ENCODE results near the gene LRRC26.

LRRC26 gene

DNA sequence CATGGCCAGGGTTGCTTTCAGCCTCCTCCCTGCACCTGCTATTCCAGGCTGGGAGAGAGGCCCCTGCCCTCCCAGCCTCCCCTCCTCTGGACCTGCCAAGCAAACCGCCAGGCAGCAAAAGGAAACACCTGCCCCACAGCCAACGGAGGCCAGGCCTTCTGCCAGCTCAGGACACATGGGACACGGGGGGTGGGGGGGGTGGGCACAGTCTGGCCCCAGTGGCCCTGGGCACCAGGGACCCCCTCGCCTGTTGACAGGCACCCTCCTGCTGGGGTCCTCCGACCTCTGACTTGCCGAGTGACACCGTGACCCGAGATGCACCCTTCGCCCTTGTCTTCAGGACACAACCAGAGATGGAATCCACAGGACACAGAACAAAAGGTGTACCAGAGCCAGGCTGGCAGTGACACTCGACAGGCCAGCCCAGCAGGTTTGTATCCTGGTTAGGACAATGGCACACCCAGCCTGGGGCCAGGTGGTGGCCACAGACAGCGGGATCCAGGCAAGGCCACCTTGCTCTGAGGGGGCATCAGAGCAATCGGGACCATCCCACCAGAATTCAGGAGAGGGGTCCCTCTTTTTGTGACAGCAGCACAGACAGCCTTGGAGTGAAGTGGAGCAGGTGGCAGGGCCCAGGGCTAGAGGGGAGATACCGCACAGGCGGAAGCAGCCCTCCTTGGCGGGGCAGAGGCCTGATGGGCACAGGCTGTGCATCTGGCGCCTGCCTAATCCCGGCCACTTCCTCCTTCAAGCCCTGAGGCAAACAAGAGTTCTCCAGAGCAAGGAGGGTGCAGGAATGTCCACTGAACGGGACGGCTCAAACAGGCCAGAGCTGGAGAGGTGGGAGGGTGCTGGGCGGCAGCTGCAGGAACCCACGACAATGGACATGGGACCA lies 3.3 kb upstream of the LRRC26 start:
- Histone ChIP-seq H3K4me3 (ENCODE audit: low read length) (no peak overlapping the region), H3K9me2 (replicated peaks; ENCODE audit: control insufficient read depth, low read length) (no peaks in the 10 kb centered on the region), H3K27ac (ENCODE audit: low read depth, low read length) (no peak overlapping the region), H4K20me1 (ENCODE audit: control insufficient read depth, insufficient read depth, low read depth, low read length) (peaks cover 5% of the 10 kb centered on the region; the same call in 1 of the 2 replicates), H3K79me2 (ENCODE audit: control insufficient read depth, low read length) (no peaks in the 10 kb centered on the region), H3K9me3 (ENCODE audit: control insufficient read depth, insufficient read depth, low read length) (no peaks in the 10 kb centered on the region), H3K4me1 (ENCODE audit: control insufficient read depth, low read length) (peaks cover 35% of the 10 kb centered on the region), H3K4me2 (ENCODE audit: low read length) (no peak overlapping the region), H3F3A (ENCODE audit: control insufficient read depth, insufficient read depth) (peaks cover 7% of the 10 kb centered on the region), H3K36me3 (ENCODE audit: control insufficient read depth, low read length) (no peaks in the 10 kb centered on the region; the same call in 1 of the 2 replicates), H3K27me3 (ENCODE audit: control insufficient read depth, low read length) (peaks cover 27% of the 10 kb centered on the region)
- TF ChIP-seq EZH2phosphoT487 (IDR thresholded peaks at IDR 0.05; ENCODE audit: borderline replicate concordance, low read length), result no peak
- TF ChIP-seq, protein P1, sequence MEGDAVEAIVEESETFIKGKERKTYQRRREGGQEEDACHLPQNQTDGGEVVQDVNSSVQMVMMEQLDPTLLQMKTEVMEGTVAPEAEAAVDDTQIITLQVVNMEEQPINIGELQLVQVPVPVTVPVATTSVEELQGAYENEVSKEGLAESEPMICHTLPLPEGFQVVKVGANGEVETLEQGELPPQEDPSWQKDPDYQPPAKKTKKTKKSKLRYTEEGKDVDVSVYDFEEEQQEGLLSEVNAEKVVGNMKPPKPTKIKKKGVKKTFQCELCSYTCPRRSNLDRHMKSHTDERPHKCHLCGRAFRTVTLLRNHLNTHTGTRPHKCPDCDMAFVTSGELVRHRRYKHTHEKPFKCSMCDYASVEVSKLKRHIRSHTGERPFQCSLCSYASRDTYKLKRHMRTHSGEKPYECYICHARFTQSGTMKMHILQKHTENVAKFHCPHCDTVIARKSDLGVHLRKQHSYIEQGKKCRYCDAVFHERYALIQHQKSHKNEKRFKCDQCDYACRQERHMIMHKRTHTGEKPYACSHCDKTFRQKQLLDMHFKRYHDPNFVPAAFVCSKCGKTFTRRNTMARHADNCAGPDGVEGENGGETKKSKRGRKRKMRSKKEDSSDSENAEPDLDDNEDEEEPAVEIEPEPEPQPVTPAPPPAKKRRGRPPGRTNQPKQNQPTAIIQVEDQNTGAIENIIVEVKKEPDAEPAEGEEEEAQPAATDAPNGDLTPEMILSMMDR (IDR thresholded peaks at IDR 0.05; ENCODE audit: low read depth, low read length, poor library complexity, severe bottlenecking), result no peak

DNA sequence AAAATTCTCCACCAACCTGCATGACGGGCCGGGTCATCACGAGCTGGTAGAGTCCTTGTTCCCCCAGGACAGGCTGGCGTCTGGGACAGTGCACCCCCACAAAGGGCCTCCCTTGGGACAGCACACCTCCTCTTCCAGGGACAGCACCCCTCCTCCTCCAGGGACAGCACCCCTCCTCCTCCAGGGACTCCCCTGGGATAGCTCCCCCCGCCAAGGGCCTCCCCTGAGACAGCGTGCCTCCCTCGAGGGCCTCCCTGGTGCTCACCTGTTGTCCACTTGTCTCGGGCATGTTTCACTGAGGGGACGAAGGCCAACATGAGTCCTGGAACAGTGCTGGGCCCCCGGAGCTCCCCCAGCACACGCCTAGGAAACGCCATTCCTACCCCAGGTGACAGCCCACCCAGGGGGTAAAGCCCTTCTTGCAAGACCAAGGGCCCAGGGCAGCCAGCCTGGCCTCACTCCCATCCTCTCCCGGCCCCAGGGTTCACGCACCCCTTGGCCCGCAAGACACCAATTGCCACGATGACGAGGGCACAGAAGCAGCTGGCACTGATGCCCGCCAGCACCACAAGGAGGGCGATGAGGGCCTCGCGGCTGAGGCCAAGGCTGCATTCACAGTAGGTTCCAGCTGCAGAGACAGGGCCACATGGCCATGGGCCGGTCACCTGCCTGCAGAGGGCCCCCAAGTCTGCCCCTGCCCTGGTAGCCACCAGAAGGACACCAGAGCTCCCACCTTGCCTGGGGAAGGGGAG lies 1.5 kb upstream of the LRRC26 start:
- no peak for TF ChIP-seq EZH2phosphoT487 (IDR thresholded peaks at IDR 0.05; ENCODE audit: borderline replicate concordance, low read length)
- TF ChIP-seq, protein P1 (IDR thresholded peaks at IDR 0.05; ENCODE audit: low read depth, low read length, poor library complexity, severe bottlenecking), result no peak
- Histone ChIP-seq H4K20me1 (ENCODE audit: control insufficient read depth, insufficient read depth, low read depth, low read length) (peaks cover 5% of the 10 kb centered on the region; the same call in 1 of the 2 replicates), H3K27me3 (ENCODE audit: control insufficient read depth, low read length) (peaks cover 44% of the 10 kb centered on the region), H3F3A (ENCODE audit: control insufficient read depth, insufficient read depth) (peaks cover 5% of the 10 kb centered on the region), H3K79me2 (ENCODE audit: control insufficient read depth, low read length) (no peaks in the 10 kb centered on the region), H3K27ac (ENCODE audit: low read depth, low read length) (no peak overlapping the region), H3K4me2 (ENCODE audit: low read length) (no peak overlapping the region), H3K9me3 (ENCODE audit: control insufficient read depth, insufficient read depth, low read length) (no peaks in the 10 kb centered on the region), H3K36me3 (ENCODE audit: control insufficient read depth, low read length) (no peaks in the 10 kb centered on the region), H3K4me3 (ENCODE audit: low read length) (no peak overlapping the region), H3K9me2 (replicated peaks; ENCODE audit: control insufficient read depth, low read length) (no peaks in the 10 kb centered on the region), H3K4me1 (ENCODE audit: control insufficient read depth, low read length) (peaks cover 35% of the 10 kb centered on the region)

DNA sequence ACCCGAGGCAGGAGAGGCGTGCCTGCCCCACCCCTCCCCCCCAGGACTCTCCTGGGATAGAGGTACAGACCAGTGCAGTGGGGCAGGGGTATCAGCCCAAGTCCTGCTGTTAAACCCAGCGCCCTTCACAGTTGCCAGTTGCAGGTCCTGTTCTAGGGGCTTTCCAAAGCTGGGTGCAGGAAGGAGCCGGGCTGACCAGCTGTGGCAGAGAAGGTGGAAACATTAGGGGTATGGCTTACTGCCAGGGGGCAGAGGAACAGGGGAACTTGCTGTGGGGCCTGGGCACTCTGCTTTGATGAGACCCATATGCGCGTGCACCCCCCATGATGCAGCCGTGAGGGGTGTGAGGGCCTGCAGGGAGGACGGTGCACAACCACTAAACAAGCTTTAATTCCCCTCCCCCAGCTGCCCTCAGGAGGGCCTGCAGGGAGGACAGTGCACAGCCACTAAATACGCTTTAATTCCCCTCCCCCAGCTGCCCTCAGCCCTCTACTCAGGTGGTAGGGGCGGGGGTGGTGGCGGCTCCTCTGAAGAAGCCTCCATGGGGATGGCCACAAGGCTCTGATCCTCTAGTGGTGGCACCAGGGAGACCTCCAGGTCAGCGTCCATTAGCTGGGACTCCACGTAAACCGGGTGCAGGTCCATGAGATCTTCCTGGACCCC lies 766 bp upstream of the LRRC26 start:
- Histone ChIP-seq H3K27ac (ENCODE audit: low read depth, low read length) (no peak overlapping the region), H3K36me3 (ENCODE audit: control insufficient read depth, low read length) (no peaks in the 10 kb centered on the region), H4K20me1 (ENCODE audit: control insufficient read depth, insufficient read depth, low read depth, low read length) (peaks cover 1% of the 10 kb centered on the region; the same call in 1 of the 2 replicates), H3K27me3 (ENCODE audit: control insufficient read depth, low read length) (peaks cover 45% of the 10 kb centered on the region), H3K79me2 (ENCODE audit: control insufficient read depth, low read length) (no peaks in the 10 kb centered on the region), H3F3A (ENCODE audit: control insufficient read depth, insufficient read depth) (no peaks in the 10 kb centered on the region), H3K9me3 (ENCODE audit: control insufficient read depth, insufficient read depth, low read length) (no peaks in the 10 kb centered on the region), H3K4me2 (ENCODE audit: low read length) (no peak overlapping the region), H3K9me2 (replicated peaks; ENCODE audit: control insufficient read depth, low read length) (no peaks in the 10 kb centered on the region), H3K4me3 (ENCODE audit: low read length) (no peak overlapping the region), H3K4me1 (ENCODE audit: control insufficient read depth, low read length) (peaks cover 35% of the 10 kb centered on the region)
- TF ChIP-seq, protein P1 (IDR thresholded peaks at IDR 0.05; ENCODE audit: low read depth, low read length, poor library complexity, severe bottlenecking), result no peak
- TF ChIP-seq EZH2phosphoT487 (IDR thresholded peaks at IDR 0.05; ENCODE audit: borderline replicate concordance, low read length), result no peak

Data from DOHH2 (cell line).